ENCODE measurements around the gene NLRP11. TPM values are rescaled to one million over a fixed set of nuclear protein-coding genes. Genes with fewer than 3 reads are reported as not detected.

NLRP11 gene
- total RNA-seq, 1 donor from 2014 or later = not detected

DNA sequence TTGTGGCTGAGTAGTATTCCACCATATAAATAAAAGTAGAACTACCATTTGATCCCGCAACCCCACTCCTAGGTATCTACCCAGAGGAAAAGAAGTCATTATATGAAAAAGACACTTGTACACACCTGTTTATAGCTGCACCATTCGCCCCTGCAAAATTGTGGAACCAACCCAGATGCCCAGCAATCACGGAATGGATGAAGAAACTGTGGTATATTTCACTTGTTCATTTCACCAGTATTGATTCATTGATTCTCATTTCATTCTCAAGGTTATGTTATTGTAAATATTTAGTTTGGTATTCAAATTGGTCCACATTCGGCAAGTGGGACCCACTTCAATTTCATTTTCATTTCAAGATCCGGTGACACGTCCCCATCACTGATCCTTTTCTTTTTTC, 81.1 kb downstream of the NLRP11 start:
- Histone ChIP-seq H3K4me1 (no peaks in the 10 kb centered on the region), H3K4me3 (no peak overlapping the region), H3K9me3 (no peaks in the 10 kb centered on the region), H3K27me3 (no peaks in the 10 kb centered on the region), H3K27ac (no peak overlapping the region), H3K36me3 (no peaks in the 10 kb centered on the region)
- TF ChIP-seq, protein P1, sequence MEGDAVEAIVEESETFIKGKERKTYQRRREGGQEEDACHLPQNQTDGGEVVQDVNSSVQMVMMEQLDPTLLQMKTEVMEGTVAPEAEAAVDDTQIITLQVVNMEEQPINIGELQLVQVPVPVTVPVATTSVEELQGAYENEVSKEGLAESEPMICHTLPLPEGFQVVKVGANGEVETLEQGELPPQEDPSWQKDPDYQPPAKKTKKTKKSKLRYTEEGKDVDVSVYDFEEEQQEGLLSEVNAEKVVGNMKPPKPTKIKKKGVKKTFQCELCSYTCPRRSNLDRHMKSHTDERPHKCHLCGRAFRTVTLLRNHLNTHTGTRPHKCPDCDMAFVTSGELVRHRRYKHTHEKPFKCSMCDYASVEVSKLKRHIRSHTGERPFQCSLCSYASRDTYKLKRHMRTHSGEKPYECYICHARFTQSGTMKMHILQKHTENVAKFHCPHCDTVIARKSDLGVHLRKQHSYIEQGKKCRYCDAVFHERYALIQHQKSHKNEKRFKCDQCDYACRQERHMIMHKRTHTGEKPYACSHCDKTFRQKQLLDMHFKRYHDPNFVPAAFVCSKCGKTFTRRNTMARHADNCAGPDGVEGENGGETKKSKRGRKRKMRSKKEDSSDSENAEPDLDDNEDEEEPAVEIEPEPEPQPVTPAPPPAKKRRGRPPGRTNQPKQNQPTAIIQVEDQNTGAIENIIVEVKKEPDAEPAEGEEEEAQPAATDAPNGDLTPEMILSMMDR (IDR thresholded peaks at IDR 0.05) = no peak
- intact Hi-C loops (cut with DNase I) = no loop called here
- DNase-seq (no peak), ATAC-seq (no peak)

DNA sequence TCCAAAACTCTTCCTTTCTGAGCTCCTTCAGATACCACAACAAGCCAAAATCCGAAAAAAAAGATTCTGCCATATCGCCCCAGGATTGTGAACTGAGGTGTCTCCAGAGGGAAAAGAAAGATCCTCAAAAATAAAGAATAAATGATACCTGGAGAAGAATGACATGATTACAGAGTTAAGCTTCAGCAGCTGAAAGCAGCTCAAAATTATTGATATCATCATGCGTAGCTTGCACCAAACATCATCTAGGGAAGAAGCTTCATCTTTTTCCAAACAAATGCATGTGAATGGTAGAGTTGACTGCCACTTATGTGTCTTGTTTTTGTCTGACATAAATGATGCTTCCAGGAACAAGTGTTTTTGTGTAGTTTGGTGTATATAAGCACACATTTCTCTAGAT, 93.5 kb downstream of the NLRP11 start, which contains the start of gene NLRP9:
Gene NLRP9 (minus strand): TSS at position 101 of the 400 bp plus-strand sequence. CDS start 28 bp downstream, at position 73.
- H3K27me3 ChIP-seq = no peaks in the 10 kb centered on the region
- DNase-seq = no peak
- no peaks in the 10 kb centered on the region for H3K36me3 ChIP-seq
- H3K4me1 ChIP-seq = no peaks in the 10 kb centered on the region
- intact Hi-C loops (cut with DNase I) = no loop called here
- TF ChIP-seq, protein P1 (IDR thresholded peaks at IDR 0.05) = no peak
- H3K27ac ChIP-seq = no peak within 1 kb of the TSS
- no peaks in the 10 kb centered on the region for H3K9me3 ChIP-seq
- H3K4me3 ChIP-seq = no peak within 1 kb of the TSS
- ATAC-seq = no peak

Other genes starting within 250 kb of the NLRP11 start
- gene FIZ1, start 232.5 kb downstream of the NLRP11 start, total RNA-seq = 14.9 TPM
- 28.6 TPM for gene ZNF524, start 231.7 kb downstream of the NLRP11 start, total RNA-seq
- gene ZNF865, start 226.4 kb downstream of the NLRP11 start, total RNA-seq = 18.4 TPM
- 9.7 TPM for gene ZNF784, start 207.4 kb downstream of the NLRP11 start, total RNA-seq
- gene ZNF580, start 191.0 kb downstream of the NLRP11 start, total RNA-seq = 30.7 TPM
- 16.4 TPM for gene ZNF581, start 188.3 kb downstream of the NLRP11 start, total RNA-seq
- gene CCDC106, start 183.8 kb downstream of the NLRP11 start, total RNA-seq = 11.1 TPM
- 142 TPM for gene U2AF2, start 177.0 kb downstream of the NLRP11 start, total RNA-seq
- gene EPN1, start 156.8 kb downstream of the NLRP11 start, total RNA-seq = 117 TPM
- gene NLRP9, start 93.6 kb downstream of the NLRP11 start, total RNA-seq = not detected
- gene RFPL4A, start 72.9 kb downstream of the NLRP11 start, total RNA-seq = not detected
- not detected for gene RFPL4AL1, start 62.9 kb downstream of the NLRP11 start, total RNA-seq
- not detected for gene NLRP4, start 4.5 kb upstream of the NLRP11 start, total RNA-seq
- not detected for gene NLRP13, start 100.3 kb upstream of the NLRP11 start, total RNA-seq
- gene NLRP8, start 115.8 kb upstream of the NLRP11 start, total RNA-seq = not detected
- gene NLRP5, start 154.8 kb upstream of the NLRP11 start, total RNA-seq = not detected

Measured in upper lobe of right lung (tissue), 1 donor.